Esophagus muscularis mucosa (tissue), 4 donors: ENCODE results near the gene FNTB. TPM values are rescaled to one million over a fixed set of nuclear protein-coding genes. Genes with fewer than 3 reads are reported as not detected.

Source experiments
- DNase-seq: peaks from one replicate; pipeline ENCODE4 v3.0.0-alpha.2; 2017; ENCODE audit errors: extremely low spot score
- H3K27ac ChIP-seq, 4 donors: fragments of 200-600 bp; sonication (generic); replicated peaks in 1 of 4; 1 replicate in 3 of 4; 2 replicates in 1 of 4; pipeline ENCODE4 v1.5.1; 2016 to 2019; ENCODE audit warnings: mild to moderate bottlenecking in 1 of 4
- H3K27me3 ChIP-seq, 4 donors: fragments of 200-600 bp; sonication (generic); one replicate each; pipeline versions ENCODE4 v1.5.1 to v1.6.0; 2016 to 2019
- H3K36me3 ChIP-seq, 4 donors: fragments of 200-600 bp; sonication (generic); one replicate each; pipeline ENCODE4 v1.5.1; 2016 to 2019
- H3K4me1 ChIP-seq, 4 donors: fragments of 200-600 bp; sonication (generic); one replicate each; pipeline ENCODE4 v1.5.1; 2016 to 2019
- H3K4me3 ChIP-seq, 4 donors: fragments of 200-600 bp; sonication (generic); 1 replicate in 2 of 4; 2 replicates in 2 of 4; pipeline ENCODE4 v1.5.1; 2016 to 2019; ENCODE audit warnings: mild to moderate bottlenecking in 4 of 4, moderate library complexity in 1 of 4
- H3K9me3 ChIP-seq, 4 donors: fragments of 200-600 bp; sonication (generic); 1 replicate in 3 of 4; 2 replicates in 1 of 4; pipeline ENCODE4 v1.5.1; 2016 to 2019
- EP300 ChIP-seq: sonication (generic); formaldehyde crosslinking; IDR thresholded peaks from one replicate; pipeline ENCODE4 v1.6.1; 2017; ENCODE audit warnings: antibody characterized with exemption
- POLR2A ChIP-seq: fragments of 450-650 bp; IDR thresholded peaks from one replicate; pipeline ENCODE4 v1.6.1; 2017; ENCODE audit warnings: antibody characterized with exemption, moderate library complexity, mild to moderate bottlenecking, low read depth
- POLR2AphosphoS5 ChIP-seq, 2 donors: sonication (generic); formaldehyde crosslinking; IDR thresholded peaks; one replicate each; pipeline ENCODE4 v1.6.1; 2017; ENCODE audit warnings: antibody characterized with exemption in 2 of 2
- WGBS: methylation state at CpG from one replicate; pipeline ENCODE4 v1.1.5; 2018; 5-methylcytosine and 5-hydroxymethylcytosine counted together
- intact Hi-C: fragments of 100-400 bp; cut with DNase I; formaldehyde crosslinking; loops from one replicate; pipeline ENCODE4 v1.15.1; 2023
- total RNA-seq, 4 donors: library from RNA; depleted of rRNA; stranded (reverse); fragments of >200 nt; gene quantifications; one replicate each; pipeline versions ENCODE4 v1.1.0 to v1.2.1, GENCODE V29; 2016
- TF ChIP-seq, protein P1 (sequence below), 3 experiments: fragments of 200-600 bp in 2 of 3; fragments of 450-650 bp in 1 of 3; sonication (generic) in 2 of 3; IDR thresholded peaks; one replicate each; pipeline ENCODE4 v1.5.1; 2017 to 2019; ENCODE audit warnings: antibody characterized with exemption in 3 of 3, mild to moderate bottlenecking in 2 of 3, moderate library complexity in 1 of 3

Gene FNTB
- total RNA-seq, 4 donors from 2014 or later = 10.3 to 20.7 (median 15.5) TPM

DNA sequence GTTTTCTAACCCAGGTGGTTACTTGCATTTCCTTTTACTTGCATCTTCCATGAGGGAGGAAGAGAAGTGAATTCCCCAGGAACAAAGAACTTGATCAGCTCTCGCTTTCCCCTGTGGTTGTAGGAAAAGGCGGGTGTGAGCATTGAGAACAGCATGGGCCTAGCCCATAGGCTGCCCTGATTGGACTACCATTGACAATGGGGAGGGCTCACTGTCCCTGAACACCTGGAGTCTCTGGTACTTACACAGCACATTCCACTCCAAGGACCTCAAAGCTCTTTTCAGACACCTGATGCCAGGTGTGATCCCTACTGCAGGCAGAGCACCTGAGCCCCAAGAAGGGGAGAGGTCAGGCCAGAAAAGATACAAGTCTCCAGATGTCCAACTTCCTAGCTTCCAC lies 90.6 kb downstream of the FNTB start:
- peaks cover 55 to 79% (median 65%) of the 10 kb centered on the region in 4 donors for H3K4me1 ChIP-seq
- H3K27me3 ChIP-seq = no peaks in the 10 kb centered on the region
- H3K27ac ChIP-seq = no peak overlapping the region
- no peak overlapping the region for H3K4me3 ChIP-seq
- H3K9me3 ChIP-seq = no peaks in the 10 kb centered on the region
- H3K36me3 ChIP-seq = peaks cover 30 to 63% (median 51%) of the 10 kb centered on the region in 4 donors
- TF ChIP-seq POLR2A (no peak), POLR2AphosphoS5 (IDR thresholded peaks at IDR 0.05) (no peak), EP300 (no peak)
- TF ChIP-seq, protein P1, sequence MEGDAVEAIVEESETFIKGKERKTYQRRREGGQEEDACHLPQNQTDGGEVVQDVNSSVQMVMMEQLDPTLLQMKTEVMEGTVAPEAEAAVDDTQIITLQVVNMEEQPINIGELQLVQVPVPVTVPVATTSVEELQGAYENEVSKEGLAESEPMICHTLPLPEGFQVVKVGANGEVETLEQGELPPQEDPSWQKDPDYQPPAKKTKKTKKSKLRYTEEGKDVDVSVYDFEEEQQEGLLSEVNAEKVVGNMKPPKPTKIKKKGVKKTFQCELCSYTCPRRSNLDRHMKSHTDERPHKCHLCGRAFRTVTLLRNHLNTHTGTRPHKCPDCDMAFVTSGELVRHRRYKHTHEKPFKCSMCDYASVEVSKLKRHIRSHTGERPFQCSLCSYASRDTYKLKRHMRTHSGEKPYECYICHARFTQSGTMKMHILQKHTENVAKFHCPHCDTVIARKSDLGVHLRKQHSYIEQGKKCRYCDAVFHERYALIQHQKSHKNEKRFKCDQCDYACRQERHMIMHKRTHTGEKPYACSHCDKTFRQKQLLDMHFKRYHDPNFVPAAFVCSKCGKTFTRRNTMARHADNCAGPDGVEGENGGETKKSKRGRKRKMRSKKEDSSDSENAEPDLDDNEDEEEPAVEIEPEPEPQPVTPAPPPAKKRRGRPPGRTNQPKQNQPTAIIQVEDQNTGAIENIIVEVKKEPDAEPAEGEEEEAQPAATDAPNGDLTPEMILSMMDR (IDR thresholded peaks at IDR 0.05) = no peak
- DNase-seq = no peak
- intact Hi-C loops = no loop called here
- 92% methylated on average over 2 of the region's 2 CpGs for WGBS

DNA sequence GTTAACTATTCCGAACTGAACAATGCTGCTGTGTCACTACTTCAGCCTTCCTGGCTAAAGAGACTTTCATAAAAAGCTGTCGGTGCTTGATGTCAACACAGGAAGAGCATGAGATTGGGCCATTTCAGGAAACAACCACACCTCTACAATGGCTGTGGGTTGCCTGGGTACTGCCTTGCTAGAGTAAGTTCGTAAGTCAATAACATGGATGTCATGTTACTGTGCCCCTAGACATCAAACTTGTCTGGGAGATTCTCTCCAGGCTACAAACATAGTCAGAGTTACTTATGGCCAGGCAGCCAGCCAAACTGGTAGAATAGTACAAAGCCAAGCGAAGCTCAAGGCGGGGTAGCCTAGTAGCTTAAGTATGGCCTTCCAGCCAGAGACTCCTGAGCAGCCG lies 92.5 kb downstream of the FNTB start:
- H3K27me3 ChIP-seq = no peaks in the 10 kb centered on the region
- TF ChIP-seq EP300 (no peak), POLR2A (no peak), POLR2AphosphoS5 (IDR thresholded peaks at IDR 0.05) (no peak)
- TF ChIP-seq, protein P1 (IDR thresholded peaks at IDR 0.05) = no peak
- peaks cover 33 to 61% (median 50%) of the 10 kb centered on the region in 4 donors for H3K36me3 ChIP-seq
- no peak overlapping the region for H3K4me3 ChIP-seq
- intact Hi-C loops = no loop called here
- H3K27ac ChIP-seq = peak overlapping the region; percentile 49 to 75 (median 62)
- no peaks in the 10 kb centered on the region for H3K9me3 ChIP-seq
- DNase-seq = no peak
- WGBS = 76% methylated on average over 6 of the region's 6 CpGs
- H3K4me1 ChIP-seq = peaks cover 55 to 81% (median 67%) of the 10 kb centered on the region in 4 donors

DNA sequence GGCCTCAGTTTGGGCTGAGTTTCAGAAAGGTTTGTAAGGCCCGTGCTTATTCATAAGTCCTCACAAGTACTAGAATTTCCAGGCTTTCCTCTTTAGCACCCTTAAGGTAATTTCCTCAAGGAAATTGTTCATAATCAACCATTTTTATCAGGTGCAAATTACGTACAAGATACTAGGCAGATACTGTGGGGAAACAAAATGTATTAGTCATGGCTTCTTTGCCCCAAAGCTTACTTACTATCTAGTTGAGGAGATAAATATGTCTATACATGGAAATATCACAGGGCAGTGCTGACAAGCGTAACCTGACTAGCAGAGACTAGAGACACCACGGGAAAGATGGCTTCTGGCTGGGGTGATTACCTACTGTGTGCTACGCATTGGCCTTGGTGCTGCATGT lies 93.1 kb downstream of the FNTB start:
- no peak overlapping the region for H3K4me3 ChIP-seq
- intact Hi-C loops = no loop called here
- H3K9me3 ChIP-seq = no peaks in the 10 kb centered on the region
- no peaks in the 10 kb centered on the region for H3K27me3 ChIP-seq
- DNase-seq = no peak
- over 99% methylated on average over 5 of the region's 5 CpGs for WGBS
- peaks cover 55 to 81% (median 67%) of the 10 kb centered on the region in 4 donors for H3K4me1 ChIP-seq
- peaks cover 33 to 60% (median 49%) of the 10 kb centered on the region in 4 donors for H3K36me3 ChIP-seq
- TF ChIP-seq EP300 = no peak
- H3K27ac ChIP-seq = peak overlapping the region; percentile 49 to 75 (median 62)

DNA sequence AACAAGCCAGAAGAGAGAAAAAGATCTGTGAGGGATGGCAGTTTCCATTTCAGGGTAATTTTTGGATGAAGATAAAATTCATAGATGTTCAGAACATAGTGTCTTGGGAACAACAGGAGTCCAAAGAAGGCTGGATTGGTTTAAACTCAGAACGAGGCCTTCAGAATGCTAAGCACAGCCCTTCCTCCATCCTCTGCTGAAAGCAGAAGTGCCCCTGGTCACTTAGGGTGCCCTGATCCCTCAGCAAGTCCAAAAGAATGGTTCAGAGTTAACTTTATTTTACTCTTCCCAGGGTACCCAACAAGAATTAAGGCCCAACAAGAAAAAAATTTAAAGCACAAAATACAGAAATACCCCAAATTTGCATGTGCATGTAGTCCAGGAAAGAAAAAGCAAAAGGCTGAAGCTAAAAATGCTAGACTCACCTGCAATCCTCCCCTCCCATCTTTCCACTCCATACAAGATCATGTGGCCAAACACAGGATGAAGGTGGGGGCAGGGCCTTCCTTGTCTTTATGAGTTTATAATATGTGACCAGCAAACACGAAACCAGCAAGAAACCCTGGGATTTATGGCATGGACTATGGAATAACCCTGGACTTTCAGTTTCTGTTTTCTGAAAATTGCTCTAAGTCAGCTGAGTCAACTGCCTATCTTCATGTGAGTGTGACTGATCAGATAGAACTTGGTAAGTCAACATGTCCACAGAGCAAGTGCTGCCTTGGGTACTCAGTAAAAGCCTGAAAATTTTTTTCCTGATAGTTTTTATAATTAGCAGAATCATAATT lies 94.5 kb downstream of the FNTB start:
- Histone ChIP-seq H3K27ac (peak overlapping the region; percentile 49 to 75 (median 62)), H3K36me3 (peaks cover 27 to 58% (median 46%) of the 10 kb centered on the region in 4 donors), H3K4me3 (no peak overlapping the region), H3K27me3 (no peaks in the 10 kb centered on the region), H3K4me1 (peaks cover 59 to 86% (median 69%) of the 10 kb centered on the region in 4 donors), H3K9me3 (no peaks in the 10 kb centered on the region)
- DNase-seq = no peak
- 50% methylated on average over 2 of the region's 2 CpGs for WGBS
- intact Hi-C loops = no loop called here
- no peak for TF ChIP-seq EP300
- TF ChIP-seq, protein P1 (IDR thresholded peaks at IDR 0.05) = no peak

DNA sequence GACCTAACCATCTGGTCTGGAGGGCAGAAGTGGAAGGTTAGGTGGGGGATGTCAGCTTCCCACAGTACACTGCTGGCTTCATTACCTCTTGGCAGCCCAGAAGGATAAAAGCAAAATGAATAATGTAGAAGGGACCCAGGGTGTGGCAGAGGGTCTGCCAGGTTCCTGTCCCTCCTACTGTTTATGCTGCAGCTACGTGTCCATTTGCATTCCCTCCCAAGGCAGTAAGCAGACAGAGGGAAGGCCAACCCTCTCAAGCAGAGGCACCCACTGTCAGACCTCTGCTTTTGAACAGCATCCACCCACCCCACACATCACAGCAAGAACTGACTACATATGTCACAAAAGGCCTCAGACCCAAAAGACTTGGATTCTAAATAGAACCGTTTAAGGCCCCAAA lies 96.2 kb downstream of the FNTB start:
- intact Hi-C loops = no loop called here
- Histone ChIP-seq H3K9me3 (no peaks in the 10 kb centered on the region), H3K27me3 (no peaks in the 10 kb centered on the region), H3K27ac (peak overlapping the region in 3 of 4 donors; percentile 11 to 75 (median 18)), H3K36me3 (peaks cover 25 to 58% (median 46%) of the 10 kb centered on the region in 4 donors), H3K4me3 (no peak overlapping the region), H3K4me1 (peaks cover 59 to 74% (median 69%) of the 10 kb centered on the region in 4 donors)
- no peak for TF ChIP-seq EP300
- WGBS = 56% methylated on average over 2 of the region's 2 CpGs
- no peak for DNase-seq
